Effector memory CD4-positive, alpha-beta T cell (primary cell): Measurements from ENCODE around the gene DENND1A.

Experiments used
- DNase-seq, 3 donors: peaks; one replicate each; pipeline ENCODE4 v3.0.0-alpha.2; 2020
- H3K27ac ChIP-seq: 2 replicates; pipeline ENCODE4 v1.7.0; 2013; ENCODE audit warnings: mild to moderate bottlenecking, low read length, moderate library complexity; ENCODE audit not compliant: insufficient read depth, poor library complexity, severe bottlenecking
- H3K27me3 ChIP-seq: replicated peaks from 2 replicates; pipeline ENCODE4 v1.7.0; 2013; ENCODE audit warnings: mild to moderate bottlenecking, low read length; ENCODE audit not compliant: insufficient read depth, control insufficient read depth, poor library complexity, severe bottlenecking
- H3K36me3 ChIP-seq: 2 replicates; pipeline ENCODE4 v1.7.0; 2013; ENCODE audit warnings: mild to moderate bottlenecking, low read length, moderate library complexity; ENCODE audit not compliant: control insufficient read depth, insufficient read depth
- H3K4me1 ChIP-seq: 2 replicates; pipeline ENCODE4 v1.7.0; 2013; ENCODE audit warnings: low read length, mild to moderate bottlenecking; ENCODE audit not compliant: control insufficient read depth, insufficient read depth, poor library complexity, severe bottlenecking
- H3K4me3 ChIP-seq: 2 replicates; pipeline ENCODE4 v1.7.0; 2013; ENCODE audit warnings: low read length, low read depth, mild to moderate bottlenecking; ENCODE audit not compliant: insufficient read depth, poor library complexity, severe bottlenecking
- H3K9me3 ChIP-seq: 2 replicates; pipeline ENCODE4 v1.7.0; 2013; ENCODE audit warnings: mild to moderate bottlenecking, low read length, moderate library complexity; ENCODE audit not compliant: control insufficient read depth

The DENND1A gene

DNA sequence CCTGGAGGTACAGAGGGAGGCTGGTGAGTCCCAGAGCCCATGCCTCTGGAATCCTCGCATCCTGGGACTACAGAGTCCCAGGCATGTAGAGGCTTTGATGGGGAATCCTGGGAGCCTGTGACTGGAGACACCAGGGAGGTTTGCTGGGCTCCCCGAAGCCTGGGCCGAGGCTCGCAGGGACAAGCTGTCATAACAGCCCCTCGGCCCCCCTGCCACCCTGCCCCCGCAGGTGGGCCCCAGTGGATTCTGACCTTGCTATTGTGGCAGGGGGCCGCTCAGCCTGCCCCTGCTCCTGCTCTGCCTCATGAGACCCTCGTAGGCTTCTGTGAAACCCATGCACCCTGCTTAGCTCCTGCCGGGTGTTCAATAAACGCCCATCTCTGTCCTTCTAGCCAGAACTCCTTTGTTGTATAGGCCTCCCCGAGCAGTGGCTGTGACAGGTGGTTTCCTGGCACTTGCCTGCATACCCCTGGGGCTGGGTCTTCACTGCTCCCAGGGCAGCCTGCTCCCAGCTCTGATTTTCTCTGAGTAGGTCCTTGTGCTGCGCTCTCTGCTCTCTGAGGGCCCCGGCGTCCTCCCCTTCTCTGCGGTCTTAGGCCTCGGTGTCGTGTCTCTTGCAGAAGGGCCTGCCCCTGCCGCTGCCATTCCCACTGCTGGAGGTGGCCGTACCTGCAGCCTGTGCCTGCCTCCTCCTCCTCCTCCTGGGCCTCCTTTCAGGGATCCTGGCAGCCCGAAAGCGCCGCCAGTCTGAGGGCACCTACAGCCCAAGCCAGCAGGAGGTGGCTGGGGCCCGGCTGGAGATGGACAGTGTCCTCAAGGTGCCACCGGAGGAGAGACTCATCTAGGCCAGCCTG lies 553.5 kb downstream of the DENND1A start:
- Histone ChIP-seq H3K27ac (no peak overlapping the region), H3K4me1 (no peaks in the 10 kb centered on the region), H3K27me3 (peaks cover 9% of the 10 kb centered on the region), H3K4me3 (no peak overlapping the region), H3K36me3 (no peaks in the 10 kb centered on the region), H3K9me3 (no peaks in the 10 kb centered on the region)
- no peak for DNase-seq

- DNase-seq, result no peak
- Histone ChIP-seq H3K36me3 (no peaks in the 10 kb centered on the region), H3K27ac (no peak overlapping the region), H3K27me3 (peaks cover 12% of the 10 kb centered on the region), H3K9me3 (no peaks in the 10 kb centered on the region), H3K4me3 (no peak overlapping the region), H3K4me1 (no peaks in the 10 kb centered on the region)
Measured at GRCh38 chr9:123375469-123376132, 554.3 kb downstream of the DENND1A start.

DNA sequence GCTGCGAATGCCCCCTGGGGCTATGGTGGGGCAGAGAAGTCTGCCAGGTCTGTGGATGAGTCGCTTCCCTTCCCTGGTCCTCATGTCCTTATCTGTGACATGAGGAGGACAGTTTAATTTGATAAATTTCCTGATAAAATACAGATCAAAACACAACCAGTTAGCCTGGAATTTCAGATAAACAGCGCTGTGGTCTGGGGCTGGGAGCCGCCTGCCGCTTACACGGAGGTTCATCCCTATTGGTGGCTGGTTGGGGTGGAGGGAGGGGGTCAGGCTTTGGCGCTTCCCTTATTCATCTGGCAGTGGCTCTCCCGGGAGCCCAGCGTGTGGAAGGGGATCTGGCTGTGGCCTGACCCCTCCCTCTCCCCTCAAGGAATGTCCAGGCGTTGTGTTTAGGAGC lies 556.0 kb downstream of the DENND1A start:
- H3K4me3 ChIP-seq, result no peak overlapping the region
- H3K9me3 ChIP-seq, result no peaks in the 10 kb centered on the region
- no peak for DNase-seq
- peaks cover 12% of the 10 kb centered on the region for H3K27me3 ChIP-seq
- no peaks in the 10 kb centered on the region for H3K36me3 ChIP-seq
- no peaks in the 10 kb centered on the region for H3K4me1 ChIP-seq
- H3K27ac ChIP-seq, result no peak overlapping the region

DNA sequence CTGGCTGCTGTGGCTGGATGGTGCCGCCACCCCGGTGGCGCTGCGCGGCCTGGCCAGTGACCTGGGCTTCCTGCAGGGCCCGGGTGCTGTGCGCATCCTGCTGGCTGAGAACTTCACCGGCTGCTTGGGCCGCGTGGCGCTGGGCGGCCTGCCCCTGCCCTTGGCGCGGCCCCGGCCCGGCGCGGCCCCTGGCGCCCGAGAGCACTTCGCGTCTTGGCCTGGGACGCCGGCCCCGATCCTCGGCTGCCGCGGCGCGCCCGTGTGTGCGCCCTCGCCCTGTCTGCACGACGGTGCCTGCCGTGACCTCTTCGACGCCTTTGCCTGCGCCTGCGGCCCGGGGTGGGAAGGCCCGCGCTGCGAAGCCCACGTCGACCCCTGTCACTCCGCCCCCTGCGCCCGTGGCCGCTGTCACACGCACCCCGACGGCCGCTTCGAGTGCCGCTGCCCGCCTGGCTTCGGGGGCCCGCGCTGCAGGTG lies 556.4 kb downstream of the DENND1A start:
- no peaks in the 10 kb centered on the region for H3K4me1 ChIP-seq
- no peak overlapping the region for H3K27ac ChIP-seq
- DNase-seq, result no peak
- no peaks in the 10 kb centered on the region for H3K36me3 ChIP-seq
- H3K27me3 ChIP-seq, result peaks cover 12% of the 10 kb centered on the region
- H3K4me3 ChIP-seq, result no peak overlapping the region
- H3K9me3 ChIP-seq, result no peaks in the 10 kb centered on the region

DNA sequence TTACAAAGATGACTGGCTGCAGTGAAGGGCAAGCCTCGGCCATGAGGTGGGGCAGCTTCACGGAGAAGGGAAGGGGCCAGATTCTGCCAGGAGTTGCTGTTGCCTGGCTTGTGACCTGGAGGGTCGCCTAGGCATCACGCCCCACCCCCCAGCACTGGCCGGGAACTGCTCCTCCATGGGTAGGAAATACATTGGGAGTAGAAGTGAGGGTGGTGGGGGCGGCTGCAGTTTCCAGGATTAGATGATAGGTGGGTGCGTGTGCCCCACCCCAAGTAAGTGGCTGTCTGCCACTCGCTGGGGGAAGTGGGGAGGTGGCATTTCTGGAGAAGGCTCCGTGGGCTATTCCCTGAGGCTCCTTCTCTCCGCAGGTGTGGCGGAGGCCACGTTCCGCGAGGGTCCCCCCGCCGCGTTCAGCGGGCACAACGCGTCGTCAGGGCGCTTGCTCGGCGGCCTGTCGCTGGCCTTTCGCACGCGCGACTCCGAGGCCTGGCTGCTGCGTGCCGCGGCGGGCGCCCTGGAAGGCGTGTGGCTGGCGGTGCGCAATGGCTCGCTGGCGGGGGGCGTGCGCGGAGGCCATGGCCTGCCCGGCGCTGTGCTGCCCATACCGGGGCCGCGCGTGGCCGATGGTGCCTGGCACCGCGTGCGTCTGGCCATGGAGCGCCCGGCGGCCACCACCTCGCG lies 557.0 kb downstream of the DENND1A start:
- Histone ChIP-seq H3K27me3 (peaks cover 12% of the 10 kb centered on the region), H3K27ac (no peak overlapping the region), H3K36me3 (no peaks in the 10 kb centered on the region), H3K4me1 (no peaks in the 10 kb centered on the region), H3K9me3 (no peaks in the 10 kb centered on the region), H3K4me3 (no peak overlapping the region)
- no peak for DNase-seq

DNA sequence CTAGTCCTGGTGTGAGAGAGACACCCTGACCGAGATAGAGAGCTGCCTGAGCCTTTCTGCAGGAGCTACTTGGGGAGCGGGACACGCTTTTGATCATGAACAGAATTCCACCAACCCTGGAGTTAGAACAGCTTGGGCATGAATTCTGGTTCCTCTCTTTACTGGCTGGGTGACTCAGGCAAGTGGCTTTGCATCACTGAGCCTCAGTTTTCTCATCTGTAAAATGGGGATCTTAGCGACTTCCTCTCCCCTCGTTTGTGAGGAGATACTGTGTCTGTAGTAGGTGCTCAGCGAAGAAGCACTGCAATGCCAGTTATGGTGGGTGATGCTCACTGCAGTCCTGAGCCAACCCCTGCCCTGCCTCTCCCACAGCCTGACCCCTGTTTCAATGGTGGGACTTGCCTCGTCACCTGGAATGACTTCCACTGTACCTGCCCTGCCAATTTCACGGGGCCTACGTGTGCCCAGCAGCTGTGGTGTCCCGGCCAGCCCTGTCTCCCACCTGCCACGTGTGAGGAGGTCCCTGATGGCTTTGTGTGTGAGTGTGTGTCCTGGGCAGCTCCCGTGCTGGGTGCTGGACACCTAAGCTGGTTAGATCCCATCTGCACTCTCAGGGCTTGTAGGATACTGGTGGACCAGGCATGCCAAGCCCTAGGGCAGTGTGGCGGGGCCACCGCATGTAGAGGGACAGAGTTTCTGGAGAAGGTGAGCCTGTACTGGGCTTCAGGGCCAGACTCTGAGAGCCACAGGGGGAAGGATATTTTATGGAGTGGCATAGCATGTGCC lies 557.9 kb downstream of the DENND1A start:
- Histone ChIP-seq H3K9me3 (no peaks in the 10 kb centered on the region), H3K27me3 (peaks cover 12% of the 10 kb centered on the region), H3K4me1 (no peaks in the 10 kb centered on the region), H3K27ac (no peak overlapping the region), H3K36me3 (no peaks in the 10 kb centered on the region), H3K4me3 (no peak overlapping the region)
- no peak for DNase-seq

DNA sequence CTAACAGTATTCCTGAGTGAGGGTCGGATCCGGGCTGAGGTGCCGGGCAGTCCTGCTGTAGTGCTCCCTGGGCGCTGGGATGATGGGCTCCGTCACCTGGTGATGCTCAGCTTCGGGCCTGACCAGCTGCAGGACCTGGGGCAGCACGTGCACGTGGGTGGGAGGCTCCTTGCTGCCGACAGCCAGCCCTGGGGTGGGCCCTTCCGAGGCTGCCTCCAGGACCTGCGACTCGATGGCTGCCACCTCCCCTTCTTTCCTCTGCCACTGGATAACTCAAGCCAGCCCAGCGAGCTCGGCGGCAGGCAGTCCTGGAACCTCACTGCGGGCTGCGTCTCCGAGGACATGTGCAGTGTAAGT lies 558.7 kb downstream of the DENND1A start:
- no peaks in the 10 kb centered on the region for H3K36me3 ChIP-seq
- no peak for DNase-seq
- H3K27ac ChIP-seq, result no peak overlapping the region
- H3K4me1 ChIP-seq, result no peaks in the 10 kb centered on the region
- H3K4me3 ChIP-seq, result no peak overlapping the region
- H3K27me3 ChIP-seq, result peaks cover 12% of the 10 kb centered on the region
- no peaks in the 10 kb centered on the region for H3K9me3 ChIP-seq

- Histone ChIP-seq H3K27ac (no peak overlapping the region), H3K36me3 (no peaks in the 10 kb centered on the region), H3K9me3 (no peaks in the 10 kb centered on the region), H3K4me3 (no peak overlapping the region), H3K27me3 (peaks cover 12% of the 10 kb centered on the region), H3K4me1 (no peaks in the 10 kb centered on the region)
- no peak for DNase-seq
Measured at GRCh38 chr9:123370526-123371227, 559.2 kb downstream of the DENND1A start.

GRCh38 chr9:123370108-123370507 lies 559.8 kb downstream of the DENND1A start:
- no peak overlapping the region for H3K27ac ChIP-seq
- H3K4me3 ChIP-seq, result no peak overlapping the region
- no peaks in the 10 kb centered on the region for H3K9me3 ChIP-seq
- H3K27me3 ChIP-seq, result peaks cover 12% of the 10 kb centered on the region
- DNase-seq, result no peak
- no peaks in the 10 kb centered on the region for H3K36me3 ChIP-seq
- no peaks in the 10 kb centered on the region for H3K4me1 ChIP-seq
